ENCODE results near the gene ACTN4. TPM values are rescaled to one million over a fixed set of nuclear protein-coding genes. Genes with fewer than 3 reads are reported as not detected.

Gene ACTN4
- total RNA-seq, 1 donor, result 280 TPM

DNA sequence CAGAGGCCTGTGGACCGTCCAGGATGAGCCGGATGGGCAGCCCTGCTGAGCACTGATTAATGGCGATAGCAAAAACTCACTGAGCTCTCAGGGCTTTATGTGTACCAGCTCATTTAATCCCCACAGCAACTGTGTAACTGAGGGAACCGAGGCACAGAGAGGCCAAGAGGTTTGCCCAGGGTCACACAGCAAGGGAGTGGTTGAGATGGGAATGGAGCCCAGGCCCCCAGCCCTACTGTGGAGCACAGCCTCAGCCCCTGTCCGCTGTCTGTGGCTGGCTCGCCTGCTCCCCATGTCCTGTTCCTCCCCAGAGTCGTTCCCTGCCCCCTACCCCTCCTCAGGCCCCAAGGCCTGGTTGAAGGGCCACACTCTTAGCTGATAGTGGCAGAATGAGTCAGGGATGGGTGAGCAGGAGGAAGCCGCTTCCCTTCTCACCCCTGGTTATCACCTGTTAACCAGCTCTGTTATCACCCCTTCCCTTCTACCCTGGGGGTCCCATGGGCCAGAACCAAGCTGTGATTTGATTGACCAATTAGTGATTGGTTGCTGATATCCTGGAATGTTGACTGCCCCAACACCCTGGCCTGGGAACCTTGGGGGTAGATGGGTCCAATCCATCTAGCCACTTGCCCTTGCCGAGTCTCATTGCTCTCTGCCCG is 75.6 kb downstream of the ACTN4 start:
- TF ChIP-seq, protein P1, sequence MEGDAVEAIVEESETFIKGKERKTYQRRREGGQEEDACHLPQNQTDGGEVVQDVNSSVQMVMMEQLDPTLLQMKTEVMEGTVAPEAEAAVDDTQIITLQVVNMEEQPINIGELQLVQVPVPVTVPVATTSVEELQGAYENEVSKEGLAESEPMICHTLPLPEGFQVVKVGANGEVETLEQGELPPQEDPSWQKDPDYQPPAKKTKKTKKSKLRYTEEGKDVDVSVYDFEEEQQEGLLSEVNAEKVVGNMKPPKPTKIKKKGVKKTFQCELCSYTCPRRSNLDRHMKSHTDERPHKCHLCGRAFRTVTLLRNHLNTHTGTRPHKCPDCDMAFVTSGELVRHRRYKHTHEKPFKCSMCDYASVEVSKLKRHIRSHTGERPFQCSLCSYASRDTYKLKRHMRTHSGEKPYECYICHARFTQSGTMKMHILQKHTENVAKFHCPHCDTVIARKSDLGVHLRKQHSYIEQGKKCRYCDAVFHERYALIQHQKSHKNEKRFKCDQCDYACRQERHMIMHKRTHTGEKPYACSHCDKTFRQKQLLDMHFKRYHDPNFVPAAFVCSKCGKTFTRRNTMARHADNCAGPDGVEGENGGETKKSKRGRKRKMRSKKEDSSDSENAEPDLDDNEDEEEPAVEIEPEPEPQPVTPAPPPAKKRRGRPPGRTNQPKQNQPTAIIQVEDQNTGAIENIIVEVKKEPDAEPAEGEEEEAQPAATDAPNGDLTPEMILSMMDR (IDR thresholded peaks at IDR 0.05; ENCODE audit: insufficient read depth, low read length), result no peak
- no peak overlapping the region for H3K4me3 ChIP-seq (ENCODE audit: low read depth, low read length)
- DNase-seq (ENCODE audit: low read depth), result no peak

DNA sequence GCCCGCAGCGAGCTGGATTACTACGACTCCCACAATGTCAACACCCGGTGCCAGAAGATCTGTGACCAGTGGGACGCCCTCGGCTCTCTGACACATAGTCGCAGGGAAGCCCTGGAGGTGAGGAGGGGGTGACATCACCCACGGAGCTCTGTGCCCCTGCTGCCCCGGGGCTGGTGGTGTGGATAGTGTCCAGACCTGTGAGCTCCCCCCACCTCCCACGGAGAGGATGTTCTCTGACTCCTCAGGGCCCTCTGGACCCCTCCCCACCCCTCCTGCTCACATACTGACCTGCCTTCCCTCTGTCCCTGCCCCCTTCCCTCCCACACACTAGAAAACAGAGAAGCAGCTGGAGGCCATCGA is 76.1 kb downstream of the ACTN4 start:
- TF ChIP-seq, protein P1 (IDR thresholded peaks at IDR 0.05; ENCODE audit: insufficient read depth, low read length), result no peak
- no peak for DNase-seq (ENCODE audit: low read depth)
- H3K4me3 ChIP-seq (ENCODE audit: low read depth, low read length), result no peak overlapping the region

DNA sequence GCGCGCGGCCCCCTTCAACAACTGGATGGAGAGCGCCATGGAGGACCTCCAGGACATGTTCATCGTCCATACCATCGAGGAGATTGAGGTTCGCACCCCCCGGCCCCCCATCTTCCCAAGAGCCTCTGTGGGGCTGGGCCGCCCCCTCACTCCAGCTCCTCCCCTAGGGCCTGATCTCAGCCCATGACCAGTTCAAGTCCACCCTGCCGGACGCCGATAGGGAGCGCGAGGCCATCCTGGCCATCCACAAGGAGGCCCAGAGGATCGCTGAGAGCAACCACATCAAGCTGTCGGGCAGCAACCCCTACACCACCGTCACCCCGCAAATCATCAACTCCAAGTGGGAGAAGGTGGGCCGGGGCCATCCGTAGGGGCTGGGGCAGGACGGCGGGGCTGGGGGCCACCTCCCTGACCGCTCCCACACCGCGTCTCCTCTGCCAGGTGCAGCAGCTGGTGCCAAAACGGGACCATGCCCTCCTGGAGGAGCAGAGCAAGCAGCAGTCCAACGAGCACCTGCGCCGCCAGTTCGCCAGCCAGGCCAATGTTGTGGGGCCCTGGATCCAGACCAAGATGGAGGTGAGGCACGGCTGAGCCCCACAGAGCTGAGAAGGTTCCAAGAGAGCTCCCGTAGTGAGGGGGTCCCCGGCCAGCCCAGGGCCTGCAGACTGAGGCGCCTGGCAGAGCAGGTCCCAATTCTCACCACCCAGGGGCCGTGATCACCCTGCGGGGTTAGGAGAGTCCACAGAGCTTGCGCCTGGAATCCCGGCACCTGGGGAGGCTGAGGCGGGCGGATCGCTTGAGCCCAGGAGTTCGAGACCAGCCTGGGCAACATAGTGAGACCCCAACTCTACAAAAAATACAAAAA is 76.8 kb downstream of the ACTN4 start:
- TF ChIP-seq, protein P1 (IDR thresholded peaks at IDR 0.05; ENCODE audit: insufficient read depth, low read length), result no peak
- H3K4me3 ChIP-seq (ENCODE audit: low read depth, low read length), result no peak overlapping the region
- no peak for DNase-seq (ENCODE audit: low read depth)

DNA sequence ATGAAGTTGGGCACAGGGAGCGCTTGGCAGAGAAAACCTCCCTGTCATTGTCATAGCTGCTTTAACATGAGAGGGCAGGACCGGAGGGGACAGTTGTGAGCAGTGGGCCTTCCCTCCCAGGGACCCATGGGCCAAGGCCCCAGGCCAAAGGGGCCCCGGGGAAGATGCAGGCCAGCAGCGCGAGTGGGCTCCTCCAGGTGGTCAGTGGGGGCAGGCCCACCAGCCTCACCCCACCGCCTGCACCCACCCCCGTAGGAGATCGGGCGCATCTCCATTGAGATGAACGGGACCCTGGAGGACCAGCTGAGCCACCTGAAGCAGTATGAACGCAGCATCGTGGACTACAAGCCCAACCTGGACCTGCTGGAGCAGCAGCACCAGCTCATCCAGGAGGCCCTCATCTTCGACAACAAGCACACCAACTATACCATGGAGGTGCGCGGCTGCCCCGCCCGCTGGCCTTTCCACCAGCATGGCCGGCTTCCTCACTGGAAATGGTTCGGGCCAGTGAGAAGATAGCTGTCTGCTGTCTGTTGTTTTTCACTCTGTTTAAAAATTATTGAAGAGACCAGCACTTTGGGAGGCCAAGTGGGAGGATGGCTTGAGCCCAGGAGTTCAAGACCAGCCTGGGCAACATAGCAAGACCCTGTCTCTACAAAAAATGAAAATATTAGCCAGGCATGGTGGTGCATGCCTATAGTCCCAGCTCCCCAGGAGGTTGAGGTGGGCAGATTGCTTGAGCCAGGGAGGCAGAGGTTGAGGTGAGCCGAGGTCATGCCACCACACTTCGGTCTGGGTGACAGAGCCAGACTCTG is 78.2 kb downstream of the ACTN4 start:
- TF ChIP-seq, protein P1 (IDR thresholded peaks at IDR 0.05; ENCODE audit: insufficient read depth, low read length), result no peak
- no peak overlapping the region for H3K4me3 ChIP-seq (ENCODE audit: low read depth, low read length)
- no peak for DNase-seq (ENCODE audit: low read depth)

DNA sequence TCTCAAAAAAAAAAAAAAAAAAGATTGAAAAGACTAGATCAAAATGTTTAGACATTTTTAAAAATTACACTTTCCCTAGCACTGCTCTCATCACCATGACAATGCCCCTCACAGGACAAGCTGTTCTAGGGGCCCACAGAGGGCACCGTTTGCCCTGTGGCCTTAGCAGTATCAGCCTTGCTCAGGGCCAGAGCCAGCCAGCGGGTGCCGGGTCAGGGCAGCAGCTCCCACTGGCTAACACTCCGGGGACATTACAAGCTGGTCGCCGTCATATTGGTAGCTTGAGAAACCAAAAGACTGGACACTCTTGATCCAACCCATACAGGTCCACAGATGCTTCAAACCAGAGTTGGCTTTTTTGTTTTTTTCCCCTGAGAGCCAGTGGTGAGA is 78.8 kb downstream of the ACTN4 start:
- DNase-seq (ENCODE audit: low read depth), result no peak
- TF ChIP-seq, protein P1 (IDR thresholded peaks at IDR 0.05; ENCODE audit: insufficient read depth, low read length), result no peak
- no peak overlapping the region for H3K4me3 ChIP-seq (ENCODE audit: low read depth, low read length)

DNA sequence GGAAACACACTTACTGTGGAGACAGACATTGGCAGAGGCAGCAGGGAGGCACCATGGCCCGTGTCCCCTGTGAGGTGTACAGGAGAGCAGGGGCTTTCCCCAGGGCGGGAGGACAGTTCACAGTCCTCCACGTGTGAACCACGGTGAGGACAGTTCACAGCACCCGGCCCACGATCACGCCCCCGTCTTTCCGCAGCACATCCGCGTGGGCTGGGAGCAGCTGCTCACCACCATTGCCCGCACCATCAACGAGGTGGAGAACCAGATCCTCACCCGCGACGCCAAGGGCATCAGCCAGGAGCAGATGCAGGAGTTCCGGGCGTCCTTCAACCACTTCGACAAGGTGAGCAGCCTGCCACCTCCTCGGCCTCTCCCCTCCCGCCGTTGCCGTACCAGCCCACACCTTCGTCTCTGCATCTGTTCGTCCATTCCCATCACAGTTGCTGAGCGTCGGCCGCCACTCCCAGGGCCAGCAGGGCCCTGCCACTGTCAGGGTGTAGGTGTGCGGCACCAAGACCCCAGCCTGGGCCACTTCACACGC is 79.4 kb downstream of the ACTN4 start:
- no peak for DNase-seq (ENCODE audit: low read depth)
- TF ChIP-seq, protein P1 (IDR thresholded peaks at IDR 0.05; ENCODE audit: insufficient read depth, low read length), result no peak
- H3K4me3 ChIP-seq (ENCODE audit: low read depth, low read length), result no peak overlapping the region

Measured in fibroblast of the aortic adventitia (primary cell).